SKM-1 treated with dmso at 0.1 percent for 144 hours (cell line): Measurements from ENCODE around the gene MDH1B.
"Not testable (repeated sequence)": the region's sequence is repeated elsewhere in the genome, so short reads cannot be mapped to it uniquely, and the experiment has no call there.

Experiments
- DNase-seq: peaks from one replicate; lab custom pipeline; 2025; ENCODE audit not compliant: unreplicated experiment; lab: John Stamatoyannopoulos, UW

Gene MDH1B

DNA sequence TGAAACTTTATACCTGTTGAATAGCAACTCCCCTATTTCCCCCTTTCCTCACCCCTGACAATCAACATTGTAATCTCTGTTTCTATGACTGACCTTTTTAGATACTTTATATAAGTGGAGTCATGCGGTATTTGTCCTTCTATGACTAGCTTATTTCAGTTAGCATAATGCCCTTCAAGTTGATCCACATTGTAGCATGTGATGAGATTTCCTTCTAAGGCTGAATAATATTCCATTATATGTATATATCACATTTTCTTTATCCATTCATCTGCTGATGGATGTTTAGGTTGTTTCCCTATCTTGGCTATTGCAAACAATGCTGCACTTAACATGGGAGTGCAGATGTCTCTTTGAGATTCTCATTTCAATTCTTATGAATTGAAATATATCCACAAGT is 9.7 kb upstream of the MDH1B start:
- DNase-seq, result no peak

GRCh38 chr2:206766057-206766930 is 1.2 kb upstream of the MDH1B start:
- DNase-seq, result no peak

DNA sequence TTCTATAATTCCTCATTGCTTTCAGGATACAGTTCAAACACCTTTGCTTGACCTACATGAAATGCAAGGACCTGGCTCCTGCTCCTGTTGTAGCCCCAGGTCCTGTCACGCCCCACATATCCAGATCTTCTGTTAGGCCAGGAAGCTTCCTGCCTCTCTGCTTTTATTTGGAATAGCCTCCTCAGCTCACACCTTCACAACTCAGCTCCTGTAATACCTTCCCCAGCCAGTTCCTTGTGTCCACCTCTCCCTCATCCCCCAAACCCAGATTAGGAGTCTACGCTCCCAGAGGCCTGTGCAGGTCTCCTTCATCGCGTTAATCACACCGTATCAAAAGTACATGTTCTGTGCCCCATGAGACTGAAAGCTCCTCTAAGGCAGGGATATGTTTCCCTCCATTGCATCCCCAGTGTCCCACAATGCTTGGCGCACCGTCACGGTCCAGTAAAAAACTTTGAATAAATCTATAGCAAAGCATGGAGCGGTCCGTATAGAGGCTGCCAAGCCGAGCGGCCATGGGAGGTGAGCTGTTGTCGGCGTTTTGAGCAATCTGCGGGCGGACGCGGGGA is 371 bp downstream of the MDH1B start:
- DNase-seq, result no peak

DNA sequence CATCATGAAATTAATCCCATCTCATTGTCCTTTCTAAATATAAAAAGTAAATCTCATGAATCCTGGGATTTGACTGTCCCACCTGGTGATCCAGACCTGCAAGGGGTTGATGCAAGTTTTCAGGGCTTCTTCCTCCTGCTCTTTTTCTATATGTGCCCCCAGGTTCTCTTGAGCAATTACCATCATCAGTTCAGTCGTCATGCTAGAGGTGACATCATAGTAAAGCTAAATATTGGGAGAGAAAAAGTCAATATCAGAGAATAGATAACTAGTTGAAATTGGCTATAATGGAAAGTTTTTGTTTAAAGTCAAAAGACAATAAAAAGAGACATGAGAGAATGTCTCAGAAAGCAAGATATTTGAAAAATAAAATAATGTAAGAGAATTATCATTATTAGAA is 8.3 kb downstream of the MDH1B start:
- DNase-seq, result no peak

DNA sequence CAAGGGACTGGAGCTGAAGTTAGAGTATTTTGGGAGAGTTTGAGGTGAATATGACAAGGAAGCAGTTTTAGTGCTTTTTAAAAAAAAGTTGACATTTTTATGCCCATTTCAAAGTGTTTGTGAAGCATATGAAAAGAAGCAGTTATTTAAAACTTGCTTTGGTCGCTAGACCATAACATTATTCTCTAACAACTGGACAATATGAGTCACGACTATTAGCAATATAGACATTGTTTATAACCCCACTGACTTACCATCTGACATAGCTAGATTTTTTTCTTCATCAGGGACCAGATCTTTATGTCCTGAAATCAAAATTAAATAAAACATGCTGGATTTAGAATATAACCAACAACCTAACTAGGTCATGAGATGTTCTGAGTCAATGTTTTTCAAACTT is 24.3 kb downstream of the MDH1B start:
- DNase-seq, result no peak

- DNase-seq, result no peak
Measured at GRCh38 chr2:206739271-206739670, 25.9 kb downstream of the MDH1B start.

GRCh38 chr2:206736935-206737334 is 28.2 kb downstream of the MDH1B start:
- no peak for DNase-seq

DNA sequence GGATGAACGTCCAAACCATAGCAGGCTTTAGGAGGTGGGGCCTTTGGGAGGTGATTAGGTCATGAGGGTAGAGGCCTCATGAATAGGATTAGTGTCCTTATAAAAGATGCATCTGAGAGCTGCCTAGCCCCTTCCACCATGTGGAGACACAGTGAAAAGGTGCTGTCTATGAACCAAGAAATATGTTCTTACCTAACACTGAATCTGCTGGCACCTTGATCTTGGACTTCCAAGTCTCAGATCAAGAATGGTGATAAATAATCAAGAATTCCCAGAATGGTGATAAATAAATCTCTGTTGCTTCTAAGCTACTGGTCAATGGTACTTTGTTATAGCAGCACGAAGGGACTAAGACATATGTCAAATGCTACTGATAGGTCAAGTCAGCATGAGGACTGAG is 31.8 kb downstream of the MDH1B start:
- DNase-seq, result no peak

DNA sequence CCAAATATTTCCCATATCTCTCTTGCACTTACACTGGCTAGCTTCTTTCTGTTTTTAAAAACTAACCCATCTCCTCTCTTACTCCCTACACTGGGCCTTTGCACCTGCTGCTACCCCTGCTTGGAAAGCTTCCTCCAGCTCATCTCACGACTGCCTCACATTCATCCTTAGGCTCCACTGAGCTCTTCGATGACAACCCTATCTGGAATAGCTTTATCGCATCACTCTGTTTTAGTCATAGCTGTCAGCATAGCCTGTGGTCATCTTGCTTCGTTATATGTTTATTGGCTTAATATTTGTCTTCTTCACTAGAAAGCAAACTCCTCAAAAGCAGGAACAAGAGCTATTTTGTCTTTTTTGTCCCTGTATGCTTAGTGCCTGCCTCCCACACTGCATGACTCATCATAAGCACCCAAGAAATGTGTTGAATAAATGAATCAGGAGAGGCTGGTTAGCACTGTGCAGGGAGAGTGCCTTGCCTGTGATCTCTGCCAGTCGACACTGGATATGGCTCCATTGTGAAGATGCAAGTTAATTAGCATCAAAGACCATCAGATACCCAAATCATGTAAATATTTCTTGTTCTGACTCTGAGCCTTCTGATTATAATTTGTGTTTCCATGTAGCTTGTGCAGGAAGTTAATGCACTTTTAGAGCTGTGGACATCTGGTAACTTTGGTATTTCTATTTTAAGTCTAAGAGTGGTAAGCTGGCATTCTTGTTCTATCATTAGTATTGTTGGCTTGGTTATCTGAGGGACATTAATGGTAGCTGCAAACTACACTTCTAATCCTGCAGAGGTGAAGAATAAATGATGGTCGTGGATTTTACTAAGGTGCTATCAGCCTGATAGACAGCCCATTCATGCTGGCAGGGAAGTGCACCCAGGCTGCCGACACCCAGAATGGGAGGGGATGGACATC is 36.6 kb downstream of the MDH1B start:
- DNase-seq, result no peak

DNA sequence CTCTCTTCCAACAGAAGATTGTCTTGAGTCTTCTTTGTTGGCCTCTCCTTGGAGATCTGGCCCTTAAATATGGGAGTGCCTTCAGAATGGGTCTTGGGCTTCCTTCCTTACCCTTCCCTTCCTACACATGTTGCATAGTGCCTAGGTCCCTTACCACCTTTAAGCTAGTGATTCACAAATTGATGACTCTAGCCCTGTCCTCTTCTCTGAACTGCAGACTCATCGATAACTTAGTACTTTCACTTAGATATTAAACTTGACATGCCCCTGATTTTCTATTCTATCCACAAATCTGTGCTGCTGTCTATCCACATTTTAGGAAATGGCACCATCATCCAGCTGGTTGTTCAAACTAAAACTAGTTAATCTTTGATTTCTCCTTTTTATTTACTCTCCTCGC is 37.8 kb downstream of the MDH1B start:
- no peak for DNase-seq

GRCh38 chr2:206723288-206723687 is 41.8 kb downstream of the MDH1B start:
- DNase-seq, result no peak

DNA sequence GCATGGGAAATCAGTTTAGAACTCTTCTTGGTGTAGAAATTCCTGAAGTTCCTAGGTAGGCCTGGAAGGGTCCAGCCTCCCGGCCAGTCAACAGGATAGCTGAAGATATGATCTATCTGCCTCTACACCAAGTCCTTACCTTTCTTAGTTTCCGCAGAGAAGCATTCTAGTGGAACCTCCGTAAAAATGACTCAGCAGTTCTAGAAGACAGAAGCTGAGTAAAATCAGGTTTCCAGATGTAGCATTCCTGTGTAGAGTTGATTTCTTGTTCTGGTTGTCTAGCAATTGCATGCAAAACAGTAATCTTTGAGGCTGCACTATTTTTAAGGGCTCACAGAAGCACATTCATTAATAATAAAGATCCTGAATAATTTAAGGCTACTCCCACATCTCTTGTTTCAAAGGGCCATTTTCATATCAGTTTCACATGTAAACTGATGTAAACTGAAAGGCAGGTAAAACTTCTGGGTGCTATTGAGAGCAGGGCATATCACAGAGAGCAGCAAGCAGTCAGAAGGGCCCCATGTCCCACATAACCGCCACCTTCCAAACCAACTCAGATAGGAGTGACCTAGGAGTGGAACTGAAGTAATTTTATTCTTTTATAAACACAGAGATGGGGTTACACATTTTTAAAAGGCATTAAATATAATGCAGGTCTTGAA is 43.7 kb downstream of the MDH1B start:
- no peak for DNase-seq

- no peak for DNase-seq
Measured at GRCh38 chr2:206718296-206718695, 46.8 kb downstream of the MDH1B start, which contains the start of gene DYTN. Gene DYTN, minus strand, starts transcription at chr2:206718396. Its CDS starts 117 bp downstream, at chr2:206718279.

DNA sequence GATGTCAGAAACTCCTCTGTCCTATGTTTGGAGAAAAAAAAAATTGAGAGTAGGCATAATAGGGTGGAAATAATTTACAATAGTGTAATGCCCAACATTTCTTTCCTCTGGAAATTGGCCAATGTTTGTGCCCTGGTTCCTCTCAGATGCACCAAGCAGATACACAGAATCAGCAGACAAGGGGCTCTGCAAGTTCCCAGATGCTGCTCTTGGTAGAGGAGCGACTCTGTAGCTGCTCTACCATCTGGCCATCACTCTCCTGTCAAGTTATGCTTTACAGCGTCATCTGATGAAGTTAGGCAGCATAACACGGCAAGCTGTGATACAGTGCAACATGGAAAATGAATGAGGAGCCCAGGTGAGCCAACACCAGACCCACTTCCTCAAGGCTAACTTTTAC is 48.5 kb downstream of the MDH1B start:
- DNase-seq, result no peak

DNA sequence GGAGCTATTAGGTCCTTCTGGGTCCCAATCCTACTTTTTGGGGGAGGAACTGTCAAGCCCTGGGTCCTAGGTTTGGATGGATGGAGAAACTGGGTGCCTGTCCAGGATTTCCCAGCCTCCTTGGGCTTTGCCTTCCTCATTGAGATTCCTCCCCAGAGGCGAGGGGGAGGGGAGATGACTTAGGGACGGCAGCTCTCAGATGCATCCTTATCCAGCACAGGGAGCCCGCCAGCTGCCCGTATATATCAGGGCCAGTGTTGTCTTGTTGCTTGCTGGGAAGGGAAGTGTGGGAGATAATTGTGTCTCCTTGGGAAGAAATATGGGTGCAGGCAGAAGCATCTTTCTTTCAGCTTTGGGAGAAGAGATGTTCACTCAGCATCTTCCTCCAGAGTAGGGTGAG is 49.9 kb downstream of the MDH1B start:
- not testable (repeated sequence) for DNase-seq

GRCh38 chr2:206713746-206714145 is 51.4 kb downstream of the MDH1B start:
- no peak for DNase-seq

DNA sequence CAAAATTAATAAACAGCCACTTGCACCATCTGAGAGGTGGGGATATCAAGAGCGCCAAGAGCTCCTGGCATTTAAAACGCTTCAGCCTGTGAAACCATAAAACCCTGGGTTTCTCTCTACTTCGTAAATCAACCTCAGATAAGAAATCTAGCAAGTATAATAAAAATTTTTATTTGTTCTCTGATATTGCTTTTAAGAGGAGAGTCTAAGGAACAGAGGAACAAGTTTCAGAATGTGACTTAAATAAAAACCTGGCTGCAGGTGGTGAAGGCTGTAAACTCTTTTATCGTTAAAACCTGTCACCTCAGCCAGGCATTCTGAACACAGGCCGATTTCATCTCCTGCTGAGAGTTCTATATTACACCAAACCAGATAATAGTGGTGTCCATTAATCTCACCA is 56.8 kb downstream of the MDH1B start:
- no peak for DNase-seq

DNA sequence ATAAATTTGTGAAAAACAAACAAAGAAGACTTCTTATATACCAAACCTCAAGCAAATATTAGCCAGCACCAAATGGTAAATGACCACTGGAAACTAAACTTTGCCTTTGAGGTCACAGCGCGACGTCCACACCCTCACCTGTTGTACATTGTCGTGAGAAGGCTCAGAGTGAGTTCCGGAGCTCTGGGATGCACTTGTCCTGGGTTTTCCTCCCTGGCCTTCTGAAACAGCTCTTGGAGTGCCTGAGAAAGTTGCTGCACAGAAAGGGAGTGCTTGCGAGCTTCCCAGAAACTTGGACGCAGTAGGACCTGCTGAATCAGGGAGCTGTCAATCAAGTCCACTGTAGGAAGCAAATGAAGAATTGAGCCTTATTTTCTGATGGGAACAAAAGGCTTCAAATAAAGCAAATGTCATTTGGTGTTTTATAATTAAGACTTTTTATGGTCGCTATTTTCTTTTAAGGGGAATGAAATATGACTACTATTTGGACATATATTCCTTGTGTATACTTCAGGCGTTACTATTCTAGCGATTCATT is 57.9 kb downstream of the MDH1B start:
- no peak for DNase-seq

GRCh38 chr2:206701952-206702605 is 63.0 kb downstream of the MDH1B start:
- no peak for DNase-seq

GRCh38 chr2:206700156-206700555 is 65.0 kb downstream of the MDH1B start:
- no peak for DNase-seq
